ENCODE measurements around the gene PRKAG1. TPM values are rescaled to one million over a fixed set of nuclear protein-coding genes. Genes with fewer than 3 reads are reported as not detected.

PRKAG1 gene
- total RNA-seq, 1 donor from 2014 or later: 24.0 TPM

- Mint-ChIP-seq H3K27ac (ENCODE audit: unreplicated experiment) (no peak overlapping the region), H3K36me3 (ENCODE audit: low read depth, unreplicated experiment) (peaks cover 52% of the 10 kb centered on the region), H3K4me3 (ENCODE audit: unreplicated experiment) (no peak overlapping the region), H3K27me3 (ENCODE audit: unreplicated experiment) (peaks cover 21% of the 10 kb centered on the region), H3K4me1 (ENCODE audit: unreplicated experiment) (no peaks in the 10 kb centered on the region), H3K9me3 (ENCODE audit: unreplicated experiment) (no peaks in the 10 kb centered on the region)
- TF ChIP-seq CTCF (IDR thresholded peaks at IDR 0.05; ENCODE audit: unreplicated experiment): no peak
- no peak for DNase-seq (ENCODE audit: low spot score)
Measured at GRCh38 chr12:49027846-49028555, 9.4 kb upstream of the PRKAG1 start.

GRCh38 chr12:49026678-49027480 lies 8.3 kb upstream of the PRKAG1 start:
- Mint-ChIP-seq H3K9me3 (ENCODE audit: unreplicated experiment) (no peaks in the 10 kb centered on the region), H3K4me3 (ENCODE audit: unreplicated experiment) (no peak overlapping the region), H3K27ac (ENCODE audit: unreplicated experiment) (no peak overlapping the region), H3K36me3 (ENCODE audit: low read depth, unreplicated experiment) (peaks cover 57% of the 10 kb centered on the region), H3K27me3 (ENCODE audit: unreplicated experiment) (peaks cover 21% of the 10 kb centered on the region), H3K4me1 (ENCODE audit: unreplicated experiment) (peaks cover 3% of the 10 kb centered on the region)
- no peak for DNase-seq (ENCODE audit: low spot score)
- TF ChIP-seq CTCF (IDR thresholded peaks at IDR 0.05; ENCODE audit: unreplicated experiment): no peak

GRCh38 chr12:49026101-49026500 lies 7.5 kb upstream of the PRKAG1 start:
- Mint-ChIP-seq H3K4me3 (ENCODE audit: unreplicated experiment) (peak overlapping the region; percentile 30), H3K36me3 (ENCODE audit: low read depth, unreplicated experiment) (peaks cover 60% of the 10 kb centered on the region), H3K27me3 (ENCODE audit: unreplicated experiment) (peaks cover 21% of the 10 kb centered on the region), H3K27ac (ENCODE audit: unreplicated experiment) (peak overlapping the region; percentile 13), H3K4me1 (ENCODE audit: unreplicated experiment) (peaks cover 3% of the 10 kb centered on the region), H3K9me3 (ENCODE audit: unreplicated experiment) (no peaks in the 10 kb centered on the region)
- DNase-seq (ENCODE audit: low spot score): no peak
- no peak for TF ChIP-seq CTCF (IDR thresholded peaks at IDR 0.05; ENCODE audit: unreplicated experiment)

- peak overlapping the region; percentile 30 for H3K4me3 Mint-ChIP-seq (ENCODE audit: unreplicated experiment)
- H3K27ac Mint-ChIP-seq (ENCODE audit: unreplicated experiment): peak overlapping the region; percentile 13
- peaks cover 3% of the 10 kb centered on the region for H3K4me1 Mint-ChIP-seq (ENCODE audit: unreplicated experiment)
- peaks cover 59% of the 10 kb centered on the region for H3K36me3 Mint-ChIP-seq (ENCODE audit: low read depth, unreplicated experiment)
- no peak for TF ChIP-seq CTCF (IDR thresholded peaks at IDR 0.05; ENCODE audit: unreplicated experiment)
- H3K9me3 Mint-ChIP-seq (ENCODE audit: unreplicated experiment): no peaks in the 10 kb centered on the region
- peaks cover 21% of the 10 kb centered on the region for H3K27me3 Mint-ChIP-seq (ENCODE audit: unreplicated experiment)
- no peak for DNase-seq (ENCODE audit: low spot score)
Measured at GRCh38 chr12:49025463-49025862, 6.9 kb upstream of the PRKAG1 start.

- no peak for TF ChIP-seq CTCF (IDR thresholded peaks at IDR 0.05; ENCODE audit: unreplicated experiment)
- H3K9me3 Mint-ChIP-seq (ENCODE audit: unreplicated experiment): no peaks in the 10 kb centered on the region
- no peak overlapping the region for H3K27ac Mint-ChIP-seq (ENCODE audit: unreplicated experiment)
- H3K4me3 Mint-ChIP-seq (ENCODE audit: unreplicated experiment): no peak overlapping the region
- H3K27me3 Mint-ChIP-seq (ENCODE audit: unreplicated experiment): peaks cover 18% of the 10 kb centered on the region
- H3K36me3 Mint-ChIP-seq (ENCODE audit: low read depth, unreplicated experiment): peaks cover 52% of the 10 kb centered on the region
- peaks cover 8% of the 10 kb centered on the region for H3K4me1 Mint-ChIP-seq (ENCODE audit: unreplicated experiment)
- DNase-seq (ENCODE audit: low spot score): no peak
Measured at GRCh38 chr12:49024543-49024942, 6.0 kb upstream of the PRKAG1 start.
